A673 (cell line): Measurements from ENCODE around the gene ZEB2.

Source experiments
- CTCF ChIP-seq: fragments of 300-800, 200-600 bp; sonication (generic); conservative IDR thresholded peaks from 2 replicates; pipeline ENCODE4 v1.5.1; 2017; ENCODE audit warnings: low read depth, mild to moderate bottlenecking, antibody characterized with exemption, low read length, moderate library complexity, mixed read lengths
- EZH2 ChIP-seq: fragments of 200-600 bp; sonication (generic); IDR thresholded peaks from 2 replicates; pipeline ENCODE4 v1.6.1; 2017; ENCODE audit warnings: borderline replicate concordance, low read depth, mild to moderate bottlenecking, mixed read lengths, antibody characterized with exemption, low read length; ENCODE audit not compliant: poor library complexity, severe bottlenecking

GRCh38 chr2:144500563-144500962, 19.4 kb downstream of the ZEB2 start:
- no peak for TF ChIP-seq CTCF
- no peak for TF ChIP-seq EZH2
